ENCODE data around the gene RNF150.

Gene RNF150

GRCh38 chr4:141155586-141155985 is 22.3 kb upstream of the RNF150 start:
- H2AFZ ChIP-seq (ENCODE audit: low read length): no peak overlapping the region
- no peaks in the 10 kb centered on the region for H3F3A ChIP-seq (ENCODE audit: low read depth)
- no peaks in the 10 kb centered on the region for H3K79me2 ChIP-seq (ENCODE audit: insufficient read depth, low read length)
- H3K27me3 ChIP-seq (ENCODE audit: insufficient read depth, low read length, poor library complexity, severe bottlenecking): no peaks in the 10 kb centered on the region
- TF ChIP-seq CTCF (conservative IDR thresholded peaks at IDR 0.05; ENCODE audit: low read length) (no peak), EZH2phosphoT487 (IDR thresholded peaks at IDR 0.05; ENCODE audit: borderline replicate concordance) (no peak)
- no peak overlapping the region for H3K9ac ChIP-seq (ENCODE audit: low read depth, low read length, poor library complexity, severe bottlenecking)
- no peak overlapping the region for H3K4me3 ChIP-seq (ENCODE audit: low read length, poor library complexity, severe bottlenecking)
- H3K9me3 ChIP-seq (ENCODE audit: insufficient read depth, low read depth, low read length): no peaks in the 10 kb centered on the region
- H3K4me2 ChIP-seq (ENCODE audit: low read depth, low read length, poor library complexity, severe bottlenecking): no peak overlapping the region
- no peaks in the 10 kb centered on the region for H3K9me2 ChIP-seq (replicated peaks; ENCODE audit: low read depth, low read length)
- H3K36me3 ChIP-seq (ENCODE audit: insufficient read depth, low read length): no peaks in the 10 kb centered on the region
- no peaks in the 10 kb centered on the region for H3K4me1 ChIP-seq (ENCODE audit: insufficient read depth, low read length, poor library complexity, severe bottlenecking)
- no peaks in the 10 kb centered on the region for H4K20me1 ChIP-seq (ENCODE audit: insufficient read depth, low read length, poor library complexity, severe bottlenecking)

DNA sequence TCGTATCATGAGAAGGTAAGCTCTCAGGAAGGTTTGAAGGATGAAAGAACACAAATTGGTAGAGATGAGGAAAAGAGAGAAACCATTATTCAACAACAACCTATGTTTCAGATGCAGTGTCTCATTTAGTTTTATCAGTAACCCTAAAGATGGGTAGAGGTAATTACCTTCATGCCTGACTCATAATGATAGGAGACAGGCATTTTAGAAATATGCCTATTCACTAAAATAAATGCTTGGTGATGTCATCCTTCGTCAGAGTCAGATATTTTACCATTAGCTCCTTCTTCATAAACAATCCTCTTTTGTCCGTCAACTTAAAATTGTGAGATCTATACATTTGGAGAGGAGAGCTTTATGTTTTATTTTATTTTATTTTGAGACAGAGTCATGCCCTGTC is 21.5 kb upstream of the RNF150 start:
- H3K9me2 ChIP-seq (replicated peaks; ENCODE audit: low read depth, low read length): no peaks in the 10 kb centered on the region
- TF ChIP-seq CTCF (conservative IDR thresholded peaks at IDR 0.05; ENCODE audit: low read length) (no peak), EZH2phosphoT487 (IDR thresholded peaks at IDR 0.05; ENCODE audit: borderline replicate concordance) (no peak)
- H3K79me2 ChIP-seq (ENCODE audit: insufficient read depth, low read length): no peaks in the 10 kb centered on the region
- no peak overlapping the region for H3K9ac ChIP-seq (ENCODE audit: low read depth, low read length, poor library complexity, severe bottlenecking)
- H3F3A ChIP-seq (ENCODE audit: low read depth): no peaks in the 10 kb centered on the region
- H4K20me1 ChIP-seq (ENCODE audit: insufficient read depth, low read length, poor library complexity, severe bottlenecking): no peaks in the 10 kb centered on the region
- H3K36me3 ChIP-seq (ENCODE audit: insufficient read depth, low read length): no peaks in the 10 kb centered on the region
- no peak overlapping the region for H2AFZ ChIP-seq (ENCODE audit: low read length)
- H3K4me3 ChIP-seq (ENCODE audit: low read length, poor library complexity, severe bottlenecking): no peak overlapping the region
- no peaks in the 10 kb centered on the region for H3K4me1 ChIP-seq (ENCODE audit: insufficient read depth, low read length, poor library complexity, severe bottlenecking)
- H3K9me3 ChIP-seq (ENCODE audit: insufficient read depth, low read depth, low read length): no peaks in the 10 kb centered on the region
- H3K27me3 ChIP-seq (ENCODE audit: insufficient read depth, low read length, poor library complexity, severe bottlenecking): no peaks in the 10 kb centered on the region
- H3K4me2 ChIP-seq (ENCODE audit: low read depth, low read length, poor library complexity, severe bottlenecking): no peak overlapping the region

DNA sequence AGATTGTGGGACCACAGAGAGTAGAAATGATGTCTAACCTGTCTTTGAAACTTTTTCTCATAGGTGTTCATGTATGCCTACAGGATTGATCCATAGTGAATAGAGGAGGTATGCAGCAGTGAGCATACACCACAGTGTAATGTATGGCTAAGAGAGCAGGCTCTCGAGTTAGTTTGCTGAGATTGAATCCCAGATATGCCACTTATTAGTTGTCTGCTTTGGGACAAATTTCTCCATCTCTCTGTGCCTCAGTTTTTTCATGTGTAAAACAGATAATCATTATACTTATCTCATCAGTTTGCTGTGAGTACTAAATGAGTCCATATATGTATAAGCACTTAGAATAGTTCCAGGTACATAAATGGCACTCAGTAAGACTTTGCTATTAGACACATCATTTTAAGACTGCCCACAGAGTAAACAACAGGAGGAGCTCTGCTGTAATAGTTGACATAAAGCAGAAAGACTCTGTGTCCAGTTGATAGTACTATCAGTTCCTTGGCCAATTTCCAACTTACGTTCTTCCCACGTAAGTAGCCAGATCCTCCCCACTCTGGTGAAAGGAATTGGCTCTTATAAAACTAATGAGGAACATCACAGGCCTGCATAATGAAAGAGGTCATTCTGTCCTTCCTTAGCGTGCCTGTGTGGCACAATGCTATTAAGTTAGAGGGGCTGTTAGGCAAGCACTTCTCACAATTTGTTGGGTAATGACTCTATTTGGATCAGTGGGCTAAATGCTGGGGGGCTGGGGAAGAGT is 20.7 kb upstream of the RNF150 start:
- no peak overlapping the region for H2AFZ ChIP-seq (ENCODE audit: low read length)
- H4K20me1 ChIP-seq (ENCODE audit: insufficient read depth, low read length, poor library complexity, severe bottlenecking): no peaks in the 10 kb centered on the region
- no peaks in the 10 kb centered on the region for H3K79me2 ChIP-seq (ENCODE audit: insufficient read depth, low read length)
- TF ChIP-seq CTCF (conservative IDR thresholded peaks at IDR 0.05; ENCODE audit: low read length): no peak
- no peak for TF ChIP-seq EZH2phosphoT487 (IDR thresholded peaks at IDR 0.05; ENCODE audit: borderline replicate concordance)
- H3K9me2 ChIP-seq (replicated peaks; ENCODE audit: low read depth, low read length): no peaks in the 10 kb centered on the region
- H3K36me3 ChIP-seq (ENCODE audit: insufficient read depth, low read length): no peaks in the 10 kb centered on the region
- H3F3A ChIP-seq (ENCODE audit: low read depth): no peaks in the 10 kb centered on the region
- H3K4me3 ChIP-seq (ENCODE audit: low read length, poor library complexity, severe bottlenecking): no peak overlapping the region
- no peaks in the 10 kb centered on the region for H3K27me3 ChIP-seq (ENCODE audit: insufficient read depth, low read length, poor library complexity, severe bottlenecking)
- H3K9me3 ChIP-seq (ENCODE audit: insufficient read depth, low read depth, low read length): no peaks in the 10 kb centered on the region
- no peaks in the 10 kb centered on the region for H3K4me1 ChIP-seq (ENCODE audit: insufficient read depth, low read length, poor library complexity, severe bottlenecking)
- H3K9ac ChIP-seq (ENCODE audit: low read depth, low read length, poor library complexity, severe bottlenecking): no peak overlapping the region
- H3K4me2 ChIP-seq (ENCODE audit: low read depth, low read length, poor library complexity, severe bottlenecking): no peak overlapping the region
